DND-41 (cell line): ENCODE measurements around the gene ANKMY2.

Source experiments
- ATAC-seq: fragments of 200-7000 bp; cut with Tn5 transposase; 3 replicates; pipeline ENCODE4 v1.9.1; 2021; ENCODE audit warnings: low read depth; ENCODE audit not compliant: insufficient read depth
- DNase-seq: peaks from one replicate; pipeline ENCODE4 v3.0.0-alpha.2; 2020
- H2AFZ ChIP-seq: 2 replicates; pipeline ENCODE4 v1.6.0; 2012; ENCODE audit warnings: low read depth, low read length
- H3K27ac ChIP-seq: 2 replicates; pipeline ENCODE4 v1.5.1; 2012; ENCODE audit warnings: low read length, inconsistent platforms
- H3K27me3 ChIP-seq: fragments of 200-600 bp; sonication (generic); 2 replicates; pipeline ENCODE4 v1.6.0; 2012; ENCODE audit warnings: low read length, mild to moderate bottlenecking, inconsistent platforms; ENCODE audit not compliant: insufficient read depth, poor library complexity
- H3K36me3 ChIP-seq: 2 replicates; pipeline ENCODE4 v1.5.1; 2012; ENCODE audit warnings: low read length, inconsistent platforms; ENCODE audit not compliant: insufficient read depth
- H3K4me1 ChIP-seq: 2 replicates; pipeline ENCODE4 v1.5.1; 2012; ENCODE audit warnings: mild to moderate bottlenecking, low read length; ENCODE audit not compliant: insufficient read depth
- H3K4me2 ChIP-seq: 2 replicates; pipeline ENCODE4 v1.6.0; 2012; ENCODE audit warnings: mild to moderate bottlenecking, moderate library complexity, low read length, inconsistent platforms; ENCODE audit not compliant: insufficient read depth
- H3K4me3 ChIP-seq, 2 experiments: fragments of 200-600 bp in 1 of 2; shearing (Covaris generic) in 1 of 2; 2 replicates each; pipeline ENCODE4 v1.5.1; 2012 to 2016; ENCODE audit warnings: inconsistent platforms in 2 of 2, low read length in 2 of 2, mild to moderate bottlenecking in 2 of 2, low read depth in 1 of 2, moderate library complexity in 1 of 2
- H3K79me2 ChIP-seq: 2 replicates; pipeline ENCODE4 v1.6.0; 2012; ENCODE audit warnings: low read length, inconsistent platforms; ENCODE audit not compliant: insufficient read depth
- H3K9ac ChIP-seq: 2 replicates; pipeline ENCODE4 v1.6.0; 2012; ENCODE audit warnings: low read depth, mild to moderate bottlenecking, inconsistent platforms, low read length, moderate library complexity
- H3K9me3 ChIP-seq: 2 replicates; pipeline ENCODE4 v1.5.1; 2012; ENCODE audit warnings: low read length, moderate library complexity, mild to moderate bottlenecking, inconsistent platforms; ENCODE audit not compliant: insufficient read depth, severe bottlenecking
- H4K20me1 ChIP-seq: 2 replicates; pipeline ENCODE4 v1.6.0; 2012; ENCODE audit warnings: low read length; ENCODE audit not compliant: insufficient read depth
- EZH2 ChIP-seq: IDR thresholded peaks from 3 replicates; pipeline ENCODE4 v1.6.1; 2012; ENCODE audit warnings: borderline replicate concordance, low read depth, mild to moderate bottlenecking, moderate library complexity, low read length, inconsistent platforms; ENCODE audit not compliant: severe bottlenecking
- TF ChIP-seq, protein P1 (sequence below): IDR thresholded peaks from 2 replicates; pipeline ENCODE4 v1.5.1; 2012; ENCODE audit warnings: borderline replicate concordance, low read length, moderate library complexity, mild to moderate bottlenecking; ENCODE audit not compliant: poor library complexity, severe bottlenecking; ENCODE audit errors: extremely low read depth

ANKMY2 gene

DNA sequence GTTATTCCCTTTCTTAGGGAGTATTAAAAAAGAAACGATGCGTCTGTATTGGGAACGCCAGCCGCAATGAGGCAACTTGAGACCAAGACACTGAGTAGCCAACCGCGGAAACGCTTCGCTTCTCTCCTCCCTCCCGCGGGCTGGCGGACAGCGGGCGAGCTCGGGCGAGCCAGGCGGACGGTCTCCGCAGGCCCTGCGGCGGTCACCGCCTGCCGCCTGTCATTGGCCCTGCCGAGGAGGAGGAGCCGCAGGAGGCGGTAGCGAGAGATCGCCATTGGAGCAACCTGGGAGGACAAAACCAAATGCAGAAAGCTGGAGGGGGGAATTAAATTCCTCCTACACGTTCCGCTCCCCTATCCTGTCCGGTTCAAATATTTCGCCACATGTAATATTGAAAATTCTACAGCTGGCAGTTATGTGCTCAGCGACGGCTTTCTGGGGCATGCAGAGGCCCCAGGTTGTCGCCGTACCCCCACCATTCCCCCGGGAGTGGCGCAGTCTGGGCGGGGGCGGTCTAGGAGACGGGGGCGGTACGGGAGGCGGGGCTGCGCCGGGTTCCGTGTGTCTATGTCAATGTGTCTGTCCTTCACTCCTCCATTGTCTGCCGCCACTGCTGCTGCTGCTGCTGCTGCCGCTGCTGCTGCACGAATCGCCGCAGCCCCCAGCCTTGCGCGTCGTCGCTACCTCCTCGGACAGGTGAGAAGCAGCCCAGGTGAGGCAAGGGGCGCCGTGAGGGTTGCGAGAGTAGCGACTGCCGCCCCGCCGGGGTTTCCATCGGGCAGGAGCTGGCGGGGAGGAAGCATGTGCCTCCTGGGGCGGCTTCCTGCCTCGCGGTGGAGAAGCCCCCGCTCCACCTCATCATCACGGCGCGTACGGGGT lies at the start of gene ANKMY2, which contains the start of gene BZW2:
Gene ANKMY2 (minus strand): TSS at position 162 of the 879 bp plus-strand sequence. CDS start 181 bp downstream, outside the sequence.
Gene BZW2 (plus strand): TSS at position 589 of the 879 bp plus-strand sequence. CDS start 19,263 bp downstream, outside the sequence.
- Histone ChIP-seq H4K20me1 (peaks cover 33% of the 10 kb centered on the region; the same call in 1 of the 2 replicates), H3K9ac (peak within 1 kb of the TSS; percentile 74), H3K79me2 (peaks cover 88% of the 10 kb centered on the region)

DNA sequence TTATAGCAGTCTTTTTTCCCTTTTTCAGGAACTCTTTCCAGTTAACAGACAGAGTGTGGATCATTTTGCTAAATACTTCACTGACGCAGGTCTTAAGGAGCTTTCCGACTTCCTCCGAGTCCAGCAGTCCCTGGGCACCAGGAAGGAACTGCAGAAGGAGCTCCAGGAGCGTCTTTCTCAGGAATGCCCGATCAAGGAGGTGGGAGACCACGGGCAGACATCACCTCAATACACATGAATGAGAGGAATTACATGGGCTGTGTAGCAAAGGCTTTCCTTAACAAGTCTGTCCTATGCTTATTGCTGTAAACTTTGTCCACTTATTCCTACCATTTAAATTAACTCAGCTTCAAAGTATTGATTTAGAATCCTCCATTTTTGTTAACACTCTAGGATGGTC lies 49.3 kb upstream of the ANKMY2 start:
- H3K4me3 ChIP-seq, result no peak overlapping the region
- no peaks in the 10 kb centered on the region for H4K20me1 ChIP-seq
- H3K27ac ChIP-seq, result no peak overlapping the region
- no peaks in the 10 kb centered on the region for H3K9me3 ChIP-seq
- H3K4me1 ChIP-seq, result no peaks in the 10 kb centered on the region
- H3K4me2 ChIP-seq, result no peak overlapping the region
- peaks cover 92% of the 10 kb centered on the region for H3K36me3 ChIP-seq
- no peaks in the 10 kb centered on the region for H3K27me3 ChIP-seq
- DNase-seq (no peak), ATAC-seq (no peak)
- H3K79me2 ChIP-seq, result no peaks in the 10 kb centered on the region
- H3K9ac ChIP-seq, result no peak overlapping the region
- H2AFZ ChIP-seq, result no peak overlapping the region
- no peak for TF ChIP-seq EZH2
- TF ChIP-seq, protein P1, sequence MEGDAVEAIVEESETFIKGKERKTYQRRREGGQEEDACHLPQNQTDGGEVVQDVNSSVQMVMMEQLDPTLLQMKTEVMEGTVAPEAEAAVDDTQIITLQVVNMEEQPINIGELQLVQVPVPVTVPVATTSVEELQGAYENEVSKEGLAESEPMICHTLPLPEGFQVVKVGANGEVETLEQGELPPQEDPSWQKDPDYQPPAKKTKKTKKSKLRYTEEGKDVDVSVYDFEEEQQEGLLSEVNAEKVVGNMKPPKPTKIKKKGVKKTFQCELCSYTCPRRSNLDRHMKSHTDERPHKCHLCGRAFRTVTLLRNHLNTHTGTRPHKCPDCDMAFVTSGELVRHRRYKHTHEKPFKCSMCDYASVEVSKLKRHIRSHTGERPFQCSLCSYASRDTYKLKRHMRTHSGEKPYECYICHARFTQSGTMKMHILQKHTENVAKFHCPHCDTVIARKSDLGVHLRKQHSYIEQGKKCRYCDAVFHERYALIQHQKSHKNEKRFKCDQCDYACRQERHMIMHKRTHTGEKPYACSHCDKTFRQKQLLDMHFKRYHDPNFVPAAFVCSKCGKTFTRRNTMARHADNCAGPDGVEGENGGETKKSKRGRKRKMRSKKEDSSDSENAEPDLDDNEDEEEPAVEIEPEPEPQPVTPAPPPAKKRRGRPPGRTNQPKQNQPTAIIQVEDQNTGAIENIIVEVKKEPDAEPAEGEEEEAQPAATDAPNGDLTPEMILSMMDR, result no peak

More for the DNA sequence above, at the start of gene ANKMY2, which contains the start of gene BZW2:
- H3K36me3 ChIP-seq, result no peaks in the 10 kb centered on the region
- DNase-seq (peak; percentile 94), ATAC-seq (peak; percentile 85)
- no peaks in the 10 kb centered on the region for H3K9me3 ChIP-seq
- peak within 1 kb of the TSS; percentile 77 for H3K4me2 ChIP-seq
- H3K27me3 ChIP-seq, result no peaks in the 10 kb centered on the region
- H3K27ac ChIP-seq, result peak within 1 kb of the TSS; percentile 91
- H3K4me1 ChIP-seq, result peaks cover 49% of the 10 kb centered on the region
- H2AFZ ChIP-seq, result peak within 1 kb of the TSS; percentile 96
- TF ChIP-seq, protein P1, result no peak
- TF ChIP-seq EZH2, result no peak
- H3K4me3 ChIP-seq, result peak within 1 kb of the TSS; percentile 84 to 85

DNA sequence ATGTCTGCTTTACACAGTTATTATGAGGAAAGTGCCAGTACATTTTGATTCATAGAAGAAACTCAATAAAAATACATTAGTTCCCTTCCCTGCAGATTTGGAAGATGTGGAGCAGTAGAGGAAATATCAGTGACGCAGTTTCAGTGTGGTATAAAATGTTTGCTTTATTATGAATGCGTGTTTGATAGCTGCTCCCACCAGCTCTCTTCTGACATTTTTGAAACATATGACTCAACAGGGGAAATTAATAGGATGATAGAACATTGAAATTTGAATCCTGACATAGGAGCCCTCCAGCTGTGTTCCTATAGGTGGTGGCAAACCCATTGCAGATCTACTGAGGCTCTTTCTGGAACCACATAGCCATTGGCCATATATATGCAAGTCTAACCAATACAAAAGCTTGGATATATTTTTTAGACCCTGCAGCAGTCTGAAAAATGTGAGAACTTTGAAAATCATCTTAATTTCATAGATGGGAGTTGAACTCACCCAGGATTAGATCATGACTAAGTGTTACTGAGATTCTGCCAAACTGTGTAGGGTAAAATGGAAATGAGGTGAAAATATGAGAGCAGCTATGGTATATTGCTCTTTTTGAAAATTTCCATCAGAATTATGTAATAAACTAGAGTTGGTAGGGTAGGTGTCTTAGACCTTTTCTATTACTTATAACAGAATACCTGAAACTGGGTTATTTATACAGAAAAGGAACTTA lies 48.2 kb upstream of the ANKMY2 start:
- no peaks in the 10 kb centered on the region for H3K27me3 ChIP-seq
- H3K4me1 ChIP-seq, result no peaks in the 10 kb centered on the region
- ATAC-seq, result no peak
- no peak overlapping the region for H2AFZ ChIP-seq
- H3K79me2 ChIP-seq, result no peaks in the 10 kb centered on the region
- no peaks in the 10 kb centered on the region for H3K9me3 ChIP-seq
- no peak for DNase-seq
- H3K36me3 ChIP-seq, result peaks cover 90% of the 10 kb centered on the region
- TF ChIP-seq, protein P1, result no peak
- TF ChIP-seq EZH2, result no peak
- no peaks in the 10 kb centered on the region for H4K20me1 ChIP-seq
- no peak overlapping the region for H3K9ac ChIP-seq
- H3K4me3 ChIP-seq, result no peak overlapping the region
- no peak overlapping the region for H3K27ac ChIP-seq
- no peak overlapping the region for H3K4me2 ChIP-seq
